CD4-positive, alpha-beta memory T cell (primary cell): ENCODE results near the gene ASB4. TPM values are rescaled to one million over a fixed set of nuclear protein-coding genes. Genes with fewer than 3 reads are reported as not detected.
"Not testable (repeated sequence)": the region's sequence is repeated elsewhere in the genome, so short reads cannot be mapped to it uniquely, and the experiment has no call there.

Experiments
- CTCF ChIA-PET: fragments of 350-600 bp; sonication (Branson Sonifier 250); formaldehyde crosslinking; loops from one replicate; lab custom pipeline; 2021; ENCODE audit warnings: inconsistent platforms; ENCODE audit not compliant: partially characterized antibody; lab: Charles Lee
- POLR2A ChIA-PET: fragments of 350-600 bp; sonication (Branson Sonifier 250); formaldehyde crosslinking; loops from one replicate; lab custom pipeline; 2021; ENCODE audit not compliant: partially characterized antibody; lab: Charles Lee
- DNase-seq, 5 donors: peaks; one replicate each; pipeline versions ENCODE4 v3.0.0 to v3.0.0-alpha.2; 2020 to 2022; ENCODE audit warnings: mixed read lengths in 1 of 5
- H3K27ac ChIP-seq: one replicate; pipeline ENCODE4 v1.7.0; 2013; ENCODE audit warnings: low read depth, low read length
- H3K27me3 ChIP-seq: 2 replicates; pipeline ENCODE4 v1.7.0; 2013; ENCODE audit warnings: mild to moderate bottlenecking, low read length, moderate library complexity; ENCODE audit not compliant: insufficient read depth
- H3K36me3 ChIP-seq: 2 replicates; pipeline ENCODE4 v1.7.0; 2013; ENCODE audit warnings: mild to moderate bottlenecking, low read length, moderate library complexity; ENCODE audit not compliant: insufficient read depth
- H3K4me1 ChIP-seq: 2 replicates; pipeline ENCODE4 v1.7.0; 2013; ENCODE audit warnings: mild to moderate bottlenecking, low read length, moderate library complexity; ENCODE audit not compliant: insufficient read depth
- H3K4me3 ChIP-seq, 2 donors: one replicate each; pipeline ENCODE4 v1.7.0; 2013; ENCODE audit warnings: low read length in 2 of 2, mild to moderate bottlenecking in 1 of 2
- H3K9me3 ChIP-seq, 2 donors: one replicate each; pipeline ENCODE4 v1.7.0; 2013; ENCODE audit warnings: low read length in 2 of 2, control low read depth in 1 of 2; ENCODE audit not compliant: control insufficient read depth in 1 of 2
- H3K27ac Mint-ChIP-seq, 7 donors: one replicate each; pipeline ENCODE4 v1.8.0; 2020 to 2021; ENCODE audit warnings: mixed read lengths in 7 of 7, mild to moderate bottlenecking in 6 of 7, inconsistent platforms in 3 of 7, moderate library complexity in 3 of 7
- H3K27me3 Mint-ChIP-seq, 2 donors: one replicate each; pipeline ENCODE4 v1.8.0; 2020 to 2021; ENCODE audit warnings: mixed read lengths in 2 of 2
- H3K36me3 Mint-ChIP-seq, 2 donors: one replicate each; pipeline ENCODE4 v1.8.0; 2020 to 2021; ENCODE audit warnings: mixed read lengths in 2 of 2, inconsistent platforms in 1 of 2, mild to moderate bottlenecking in 1 of 2
- H3K4me1 Mint-ChIP-seq, 4 donors: one replicate each; pipeline ENCODE4 v1.8.0; 2020 to 2021; ENCODE audit warnings: mixed read lengths in 4 of 4, mild to moderate bottlenecking in 1 of 4
- H3K4me3 Mint-ChIP-seq, 8 donors: one replicate each; pipeline ENCODE4 v1.8.0; 2020 to 2021; ENCODE audit warnings: mixed read lengths in 8 of 8, mild to moderate bottlenecking in 7 of 8, moderate library complexity in 6 of 8, inconsistent platforms in 3 of 8
- H3K9me3 Mint-ChIP-seq, 8 donors: one replicate each; pipeline ENCODE4 v1.8.0; 2020 to 2021; ENCODE audit warnings: mixed read lengths in 8 of 8, mild to moderate bottlenecking in 5 of 8, inconsistent platforms in 3 of 8, moderate library complexity in 1 of 8
- intact Hi-C: fragments of 100-400 bp; cut with micrococcal nuclease; formaldehyde crosslinking; loops from one replicate; pipeline ENCODE4 v1.15.1; 2023
- polyA plus RNA-seq, 2 donors: library from polyadenylated mRNA; unstranded; fragments of 300-500 nt; fragmentation: Illumina TruSeq; gene quantifications; one replicate each; pipeline ENCODE4 v1.2.3, GENCODE V29; 2021
- total RNA-seq, 2 experiments: library from RNA; stranded (reverse); gene quantifications; one replicate each; pipeline ENCODE4 v1.2.3, GENCODE V29; 2021

Gene ASB4
- total and polyA plus RNA-seq, 4 experiments from 2014 or later = not detected

GRCh38 chr7:95545673-95546072 is 59.9 kb downstream of the ASB4 start:
- intact Hi-C loops = no loop called here
- no peak overlapping the region for H3K4me3 Mint-ChIP-seq
- Histone ChIP-seq H3K27ac (no peak overlapping the region), H3K4me3 (no peak overlapping the region), H3K27me3 (no peaks in the 10 kb centered on the region), H3K4me1 (no peaks in the 10 kb centered on the region), H3K9me3 (no peaks in the 10 kb centered on the region), H3K36me3 (no peaks in the 10 kb centered on the region)
- H3K27me3 Mint-ChIP-seq = no peaks in the 10 kb centered on the region
- DNase-seq = no peak
- H3K4me1 Mint-ChIP-seq = no peaks in the 10 kb centered on the region
- H3K36me3 Mint-ChIP-seq = no peaks in the 10 kb centered on the region
- ChIA-PET POLR2A (no interaction called here), CTCF (interaction anchor here (1.3 kb wide), 1 partner anchor 34 kb away, joined by 3 read pairs; no protein-coding TSS in a partner anchor)
- no peak overlapping the region for H3K27ac Mint-ChIP-seq
- peaks cover 0 to 3% (median 0%) of the 10 kb centered on the region in 8 donors for H3K9me3 Mint-ChIP-seq

- H3K27ac ChIP-seq = no peak overlapping the region
- no peaks in the 10 kb centered on the region for H3K36me3 ChIP-seq
- H3K9me3 ChIP-seq = no peaks in the 10 kb centered on the region
- no peaks in the 10 kb centered on the region for H3K36me3 Mint-ChIP-seq
- intact Hi-C loops = no loop called here
- no peak for DNase-seq
- no peak overlapping the region for H3K4me3 Mint-ChIP-seq
- POLR2A ChIA-PET = no interaction called here
- CTCF ChIA-PET = interaction anchor here (1.3 kb wide), 1 partner anchor 35 kb away, joined by 3 read pairs; no protein-coding TSS in a partner anchor
- no peaks in the 10 kb centered on the region for H3K4me1 ChIP-seq
- no peak overlapping the region for H3K27ac Mint-ChIP-seq
- no peaks in the 10 kb centered on the region for H3K27me3 Mint-ChIP-seq
- no peaks in the 10 kb centered on the region for H3K27me3 ChIP-seq
- peaks cover 0 to 3% (median 0%) of the 10 kb centered on the region in 8 donors for H3K9me3 Mint-ChIP-seq
- no peaks in the 10 kb centered on the region for H3K4me1 Mint-ChIP-seq
- no peak overlapping the region for H3K4me3 ChIP-seq
These were observed 60.9 kb downstream of the ASB4 start for GRCh38 chr7:95546647-95547046.

DNA sequence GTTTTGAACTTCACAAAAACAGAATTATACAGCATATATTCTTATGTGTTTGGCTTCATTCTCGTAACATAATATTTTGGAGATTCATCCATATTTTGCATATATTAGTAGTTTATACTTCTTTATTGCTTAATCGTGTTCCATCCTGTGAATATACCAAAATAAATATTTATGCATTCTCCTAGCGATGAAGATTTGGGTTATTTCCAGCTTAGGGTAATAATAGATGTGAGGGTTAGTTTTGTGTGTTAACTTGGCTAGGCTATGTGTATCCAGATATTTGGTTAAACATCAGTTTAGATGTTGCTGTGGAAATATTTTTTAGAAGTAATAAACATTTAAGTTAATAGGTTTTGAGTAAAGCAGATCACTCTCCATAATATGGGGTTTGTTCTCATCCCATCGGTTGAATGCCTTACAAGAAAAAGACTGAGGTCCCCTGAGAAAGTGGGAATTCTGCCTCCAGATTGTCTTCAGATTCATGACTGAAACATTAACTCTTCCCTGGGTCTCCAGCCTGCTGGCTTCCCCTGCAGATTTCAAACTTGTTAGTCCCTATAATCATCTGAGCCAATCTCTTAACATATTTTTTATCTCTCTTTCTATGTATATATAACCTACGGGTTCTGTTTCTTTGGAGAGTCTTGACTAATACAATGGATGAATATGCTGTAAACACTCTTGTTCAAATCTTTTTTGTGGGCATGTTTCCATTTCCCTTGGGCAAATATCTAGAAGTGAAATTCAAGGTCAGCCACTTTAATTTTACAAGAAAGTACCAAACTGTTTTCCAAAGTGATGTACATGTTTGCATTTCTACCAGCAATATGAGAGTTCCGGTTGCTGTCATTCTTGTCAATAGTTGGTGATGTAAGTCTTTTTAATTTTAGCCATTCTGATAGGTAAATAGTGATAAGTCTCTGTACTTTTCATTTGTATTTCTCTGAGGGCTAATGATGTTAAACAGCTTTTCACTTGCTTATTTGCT is 61.9 kb downstream of the ASB4 start:
- no peak overlapping the region for H3K4me3 ChIP-seq
- no peaks in the 10 kb centered on the region for H3K27me3 ChIP-seq
- H3K27me3 Mint-ChIP-seq = no peaks in the 10 kb centered on the region
- H3K4me1 Mint-ChIP-seq = no peaks in the 10 kb centered on the region
- H3K9me3 ChIP-seq = no peaks in the 10 kb centered on the region
- POLR2A ChIA-PET = no interaction called here
- no peak for DNase-seq
- no peaks in the 10 kb centered on the region for H3K4me1 ChIP-seq
- H3K27ac ChIP-seq = no peak overlapping the region
- peaks cover 0 to 3% (median 0%) of the 10 kb centered on the region in 8 donors for H3K9me3 Mint-ChIP-seq
- intact Hi-C loops = no loop called here
- no peaks in the 10 kb centered on the region for H3K36me3 ChIP-seq
- CTCF ChIA-PET = no interaction called here
- H3K36me3 Mint-ChIP-seq = no peaks in the 10 kb centered on the region
- no peak overlapping the region for H3K27ac Mint-ChIP-seq
- H3K4me3 Mint-ChIP-seq = no peak overlapping the region

GRCh38 chr7:95549818-95550529 is 64.2 kb downstream of the ASB4 start:
- intact Hi-C loops = no loop called here
- ChIA-PET POLR2A (no interaction called here), CTCF (no interaction called here)
- Histone ChIP-seq H3K27me3 (no peaks in the 10 kb centered on the region), H3K36me3 (no peaks in the 10 kb centered on the region), H3K4me3 (no peak overlapping the region), H3K27ac (no peak overlapping the region), H3K4me1 (no peaks in the 10 kb centered on the region), H3K9me3 (no peaks in the 10 kb centered on the region)
- Mint-ChIP-seq H3K4me3 (peak overlapping the region in 1 of 8 donors; percentile 18), H3K27me3 (peaks cover 0 to 4% of the 10 kb centered on the region in 2 donors), H3K36me3 (no peaks in the 10 kb centered on the region), H3K9me3 (peaks cover 0 to 3% (median 0%) of the 10 kb centered on the region in 8 donors), H3K27ac (no peak overlapping the region), H3K4me1 (no peaks in the 10 kb centered on the region)
- no peak for DNase-seq

GRCh38 chr7:95550546-95550945 is 64.8 kb downstream of the ASB4 start:
- Mint-ChIP-seq H3K27me3 (peaks cover 0 to 4% of the 10 kb centered on the region in 2 donors), H3K4me1 (no peaks in the 10 kb centered on the region), H3K9me3 (peaks cover 0 to 3% (median 0%) of the 10 kb centered on the region in 8 donors), H3K27ac (no peak overlapping the region), H3K36me3 (no peaks in the 10 kb centered on the region), H3K4me3 (peak overlapping the region in 1 of 8 donors; percentile 18)
- DNase-seq = no peak
- Histone ChIP-seq H3K27me3 (no peaks in the 10 kb centered on the region), H3K4me1 (no peaks in the 10 kb centered on the region), H3K36me3 (no peaks in the 10 kb centered on the region), H3K9me3 (no peaks in the 10 kb centered on the region), H3K27ac (no peak overlapping the region), H3K4me3 (no peak overlapping the region)
- POLR2A ChIA-PET = no interaction called here
- intact Hi-C loops = no loop called here
- CTCF ChIA-PET = no interaction called here

DNA sequence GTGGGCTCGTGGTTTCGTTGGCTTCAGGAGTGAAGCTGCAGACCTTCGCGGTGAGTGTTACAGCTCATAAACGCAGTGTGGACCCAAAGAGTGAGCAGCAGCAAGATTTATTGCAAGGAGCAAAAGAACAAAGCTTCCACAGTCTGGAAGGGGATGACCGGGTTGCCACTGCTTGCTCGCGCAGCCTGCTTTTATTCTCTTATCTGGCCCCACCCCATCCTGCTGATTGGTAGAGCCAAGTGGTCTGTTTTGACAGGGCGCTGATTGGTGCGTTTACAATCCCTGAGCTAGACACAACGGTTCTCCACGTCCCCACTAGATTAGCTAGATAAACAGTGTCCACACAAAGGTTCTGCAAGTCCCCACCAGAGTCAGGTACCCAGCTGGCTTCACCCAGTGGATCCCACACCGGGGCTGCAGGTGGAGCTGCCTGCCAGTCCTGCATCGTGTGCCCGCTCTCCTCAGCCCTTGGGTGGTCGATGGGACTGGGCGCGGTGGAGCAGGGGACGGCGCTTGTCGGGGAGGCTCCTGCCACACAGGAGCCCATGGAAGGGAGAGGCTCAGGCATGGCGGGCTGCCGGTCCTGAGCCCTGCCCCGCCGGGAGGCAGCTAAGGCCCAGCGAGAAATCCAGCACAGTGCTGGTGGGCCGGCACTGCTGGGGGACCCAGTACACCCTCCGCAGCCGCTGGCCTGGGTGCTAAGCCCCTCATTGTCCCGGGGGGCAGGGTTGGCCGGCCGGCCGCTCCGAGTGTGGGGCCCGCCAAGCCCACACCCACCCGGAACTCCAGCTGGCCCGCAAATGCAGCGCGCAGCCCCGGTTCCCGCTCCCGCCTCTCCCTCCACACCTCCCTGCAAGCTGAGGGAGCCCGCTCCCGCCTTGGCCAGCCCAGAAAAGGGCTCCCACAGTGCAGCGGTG is 66.5 kb downstream of the ASB4 start:
- H3K36me3 ChIP-seq, H3K4me1 Mint-ChIP-seq, H3K27me3 ChIP-seq, H3K27me3 Mint-ChIP-seq, H3K9me3 ChIP-seq, CTCF ChIA-PET, H3K4me1 ChIP-seq, H3K36me3 Mint-ChIP-seq, H3K4me3 ChIP-seq, H3K27ac ChIP-seq, H3K27ac Mint-ChIP-seq, H3K9me3 Mint-ChIP-seq, H3K4me3 Mint-ChIP-seq, POLR2A ChIA-PET, DNase-seq, intact Hi-C loops: not testable (repeated sequence)
